Measurements from ENCODE around the gene TCEAL9.
A peak's percentile ranks its signal among the peaks of the same experiment; 100 is the strongest.
"Not testable (repeated sequence)": the region's sequence is repeated elsewhere in the genome, so short reads cannot be mapped to it uniquely, and the experiment has no call there.

The TCEAL9 gene

GRCh38 chrX:103356130-103356798 is at the start of gene TCEAL9:
TCEAL9 (plus strand) TSS chrX:103356506; CDS start chrX:103357685, 1,179 bp downstream.
- DNase-seq, result no peak

- no peak for DNase-seq
Measured at GRCh38 chrX:103309860-103310554, 46.3 kb upstream of the TCEAL9 start.

GRCh38 chrX:103310555-103311398 is 45.5 kb upstream of the TCEAL9 start, which contains the start of gene BEX2:
BEX2 (minus strand) TSS chrX:103310990; CDS start chrX:103309976, 1,014 bp downstream.
- DNase-seq, result peak; percentile 84

- no peak for DNase-seq
Measured at GRCh38 chrX:103311399-103311780, 44.9 kb upstream of the TCEAL9 start.

- no peak for DNase-seq
Measured at GRCh38 chrX:103329991-103330390, 26.3 kb upstream of the TCEAL9 start, which contains the start of gene TCEAL7. TCEAL7 (plus strand) TSS chrX:103330239; CDS start chrX:103331404, 1,165 bp downstream.

- DNase-seq, result no peak
Measured at GRCh38 chrX:103330681-103331288, 25.5 kb upstream of the TCEAL9 start.

- no peak for DNase-seq
Measured at GRCh38 chrX:103338663-103339062, 17.6 kb upstream of the TCEAL9 start.

GRCh38 chrX:103343105-103343504 is 13.2 kb upstream of the TCEAL9 start:
- no peak for DNase-seq

- no peak for DNase-seq
Measured at GRCh38 chrX:103344606-103345005, 11.7 kb upstream of the TCEAL9 start.

GRCh38 chrX:103347682-103348397 is 8.5 kb upstream of the TCEAL9 start:
- DNase-seq, result no peak

- DNase-seq, result no peak
Measured at GRCh38 chrX:103356858-103357257, 552 bp downstream of the TCEAL9 start.

- DNase-seq, result no peak
Measured at GRCh38 chrX:103357871-103358270, 1.6 kb downstream of the TCEAL9 start.

GRCh38 chrX:103359605-103360004 is 3.3 kb downstream of the TCEAL9 start:
- not testable (repeated sequence) for DNase-seq

- no peak for DNase-seq
Measured at GRCh38 chrX:103360092-103360491, 3.8 kb downstream of the TCEAL9 start.

GRCh38 chrX:103360916-103361315 is 4.6 kb downstream of the TCEAL9 start:
- DNase-seq, result no peak

- no peak for DNase-seq
Measured at GRCh38 chrX:103361798-103362197, 5.5 kb downstream of the TCEAL9 start.

GRCh38 chrX:103362474-103362873 is 6.2 kb downstream of the TCEAL9 start:
- no peak for DNase-seq

- no peak for DNase-seq
Measured at GRCh38 chrX:103363046-103363445, 6.7 kb downstream of the TCEAL9 start.

- no peak for DNase-seq
Measured at GRCh38 chrX:103367502-103367901, 11.2 kb downstream of the TCEAL9 start.

- no peak for DNase-seq
Measured at GRCh38 chrX:103369479-103369878, 13.2 kb downstream of the TCEAL9 start.

- DNase-seq, result no peak
Measured at GRCh38 chrX:103372886-103373285, 16.6 kb downstream of the TCEAL9 start.

GRCh38 chrX:103373581-103373980 is 17.3 kb downstream of the TCEAL9 start:
- no peak for DNase-seq

All from activated T-cell treated with anti-CD3 and anti-CD28 coated beads, Interleukin-2, amount 50 U/mL, for 1 hour (primary cell).